ENCODE measurements around the gene SMARCC1.

GRCh38 chr3:47780741-47781684, 680 bp downstream of the SMARCC1 start:
- no peak for TF ChIP-seq CTCF (IDR thresholded peaks at IDR 0.05)
- TF ChIP-seq POLR2A (IDR thresholded peaks at IDR 0.05) = no peak
